PC-9 (cell line): ENCODE data around the gene IFITM5. TPM values are rescaled to one million over a fixed set of nuclear protein-coding genes. Genes with fewer than 3 reads are reported as not detected.

Experiments used
- BruUV-seq: library from RNA; stranded (reverse); fragments of 400-500 nt; replicated peaks from 2 replicates; lab custom pipeline; 2021; lab: Mats Ljungman, UMichigan
- CTCF ChIA-PET: fragments of 300-600 bp; sonication (Branson Sonifier 250); formaldehyde crosslinking; loops from one replicate; lab custom pipeline; 2022; ENCODE audit warnings: antibody characterized with exemption; lab: Charles Lee
- POLR2A ChIA-PET: fragments of 300-600 bp; sonication (Branson Sonifier 250); formaldehyde crosslinking; loops from one replicate; lab custom pipeline; 2022; ENCODE audit warnings: antibody characterized with exemption; ENCODE audit not compliant: unreplicated experiment; lab: Charles Lee
- DNase-seq, 2 experiments: peaks; one replicate each; pipeline versions ENCODE4 v3.0.0 to v3.0.0-alpha.2; 2015 to 2022; ENCODE audit warnings: mixed read lengths in 1 of 2
- H2AFZ ChIP-seq: fragments of 200-600 bp; sonication (generic); 2 replicates; pipeline ENCODE4 v1.8.1; 2017; ENCODE audit warnings: antibody characterized with exemption
- H3F3A ChIP-seq: fragments of 200-600 bp; sonication (generic); 2 replicates; pipeline ENCODE4 v1.8.1; 2017; ENCODE audit warnings: antibody characterized with exemption, mild to moderate bottlenecking, low read depth; ENCODE audit not compliant: insufficient read depth
- H3K27ac ChIP-seq: fragments of 200-600 bp; sonication (generic); 2 replicates; pipeline ENCODE4 v1.6.1; 2016; ENCODE audit warnings: mixed run types
- H3K27me3 ChIP-seq: fragments of 200-600 bp; sonication (generic); 2 replicates; pipeline ENCODE4 v1.6.1; 2016; ENCODE audit warnings: low read depth, mixed run types; ENCODE audit not compliant: insufficient read depth
- H3K36me3 ChIP-seq: fragments of 200-600 bp; sonication (generic); 2 replicates; pipeline ENCODE4 v1.6.1; 2016; ENCODE audit warnings: low read depth, mixed run types
- H3K4me1 ChIP-seq: fragments of 200-600 bp; sonication (generic); replicated peaks from 2 replicates; pipeline ENCODE4 v1.6.1; 2016; ENCODE audit warnings: mixed run types; ENCODE audit not compliant: insufficient read depth
- H3K4me2 ChIP-seq: fragments of 200-600 bp; sonication (generic); 2 replicates; pipeline ENCODE4 v1.6.1; 2017; ENCODE audit warnings: mixed run types
- H3K4me3 ChIP-seq: fragments of 200-600 bp; sonication (generic); 2 replicates; pipeline ENCODE4 v1.6.1; 2016; ENCODE audit warnings: mixed run types
- H3K79me2 ChIP-seq: fragments of 200-600 bp; sonication (generic); 2 replicates; pipeline ENCODE4 v1.6.1; 2017; ENCODE audit warnings: low read depth, mixed run types
- H3K9me2 ChIP-seq: fragments of 200-600 bp; sonication (generic); 2 replicates; pipeline ENCODE4 v1.8.1; 2017; ENCODE audit warnings: mild to moderate bottlenecking; ENCODE audit not compliant: insufficient read depth
- H3K9me3 ChIP-seq: fragments of 200-600 bp; sonication (generic); 2 replicates; pipeline ENCODE4 v1.8.1; 2016; ENCODE audit warnings: low read depth; ENCODE audit not compliant: insufficient read depth
- H4K20me1 ChIP-seq: fragments of 200-600 bp; sonication (generic); 2 replicates; pipeline ENCODE4 v1.8.1; 2017; ENCODE audit not compliant: insufficient read depth
- CTCF ChIP-seq: fragments of 200-600 bp; sonication (generic); conservative IDR thresholded peaks from 2 replicates; pipeline ENCODE4 v1.6.1; 2017; ENCODE audit warnings: mixed run types, antibody characterized with exemption, mild to moderate bottlenecking, moderate library complexity
- EZH2 ChIP-seq: fragments of 200-600 bp; sonication (generic); IDR thresholded peaks from 2 replicates; pipeline ENCODE4 v1.8.0; 2017; ENCODE audit warnings: antibody characterized with exemption, low read depth
- intact Hi-C: fragments of 100-400 bp; cut with micrococcal nuclease; formaldehyde crosslinking; loops from one replicate; pipeline ENCODE4 v1.10.0; 2022; ENCODE audit not compliant: unreplicated experiment
- total RNA-seq: library from RNA; stranded (reverse); gene quantifications from 2 replicates; pipeline ENCODE4 v1.2.3, GENCODE V29; 2021

Gene IFITM5
- total RNA-seq, 1 experiment from 2014 or later, result not detected

GRCh38 chr11:342328-342727, 43.0 kb upstream of the IFITM5 start:
- intact Hi-C loops, result no loop called here
- no peaks in the 10 kb centered on the region for H3K79me2 ChIP-seq
- H3K9me2 ChIP-seq, result no peaks in the 10 kb centered on the region
- H3K27me3 ChIP-seq, result no peaks in the 10 kb centered on the region; the same call in 1 of the 2 replicates
- no peaks in the 10 kb centered on the region for H3K4me1 ChIP-seq
- no peaks in the 10 kb centered on the region for H4K20me1 ChIP-seq
- H3K4me2 ChIP-seq, result no peak overlapping the region
- no peak for TF ChIP-seq EZH2
- no peak for TF ChIP-seq CTCF
- H3K36me3 ChIP-seq, result no peaks in the 10 kb centered on the region
- no peak overlapping the region for H2AFZ ChIP-seq
- H3F3A ChIP-seq, result no peaks in the 10 kb centered on the region
- H3K27ac ChIP-seq, result no peak overlapping the region
- CTCF ChIA-PET, result no interaction called here
- H3K4me3 ChIP-seq, result no peak overlapping the region
- POLR2A ChIA-PET, result no interaction called here
- no peak for DNase-seq
- no peaks in the 10 kb centered on the region for H3K9me3 ChIP-seq
- BruUV-seq, result no TSS peak

GRCh38 chr11:340539-341512, 41.5 kb upstream of the IFITM5 start:
- H3K9me2 ChIP-seq, result no peaks in the 10 kb centered on the region
- H3K4me3 ChIP-seq, result no peak overlapping the region
- intact Hi-C loops, result no loop called here
- CTCF ChIA-PET, result no interaction called here
- no peaks in the 10 kb centered on the region for H3F3A ChIP-seq
- no peaks in the 10 kb centered on the region for H3K9me3 ChIP-seq
- TF ChIP-seq EZH2 (no peak), CTCF (no peak)
- no peaks in the 10 kb centered on the region for H3K4me1 ChIP-seq
- no TSS peak for BruUV-seq
- no peak overlapping the region for H2AFZ ChIP-seq
- no peak overlapping the region for H3K27ac ChIP-seq
- POLR2A ChIA-PET, result interaction anchor here (0.5 kb wide), 1 partner anchor 71 kb away, joined by 3 read pairs; no protein-coding TSS in a partner anchor
- H3K27me3 ChIP-seq, result no peaks in the 10 kb centered on the region; the same call in 1 of the 2 replicates
- H3K79me2 ChIP-seq, result no peaks in the 10 kb centered on the region
- H3K4me2 ChIP-seq, result no peak overlapping the region
- no peak for DNase-seq
- no peaks in the 10 kb centered on the region for H4K20me1 ChIP-seq
- H3K36me3 ChIP-seq, result no peaks in the 10 kb centered on the region

GRCh38 chr11:339963-340362, 40.6 kb upstream of the IFITM5 start:
- H3K4me1 ChIP-seq, result no peaks in the 10 kb centered on the region
- H3K27ac ChIP-seq, result no peak overlapping the region
- no peaks in the 10 kb centered on the region for H3K9me2 ChIP-seq
- BruUV-seq, result no TSS peak
- intact Hi-C loops, result no loop called here
- H3K27me3 ChIP-seq, result no peaks in the 10 kb centered on the region; the same call in 1 of the 2 replicates
- no peak overlapping the region for H2AFZ ChIP-seq
- no peaks in the 10 kb centered on the region for H3K36me3 ChIP-seq
- ChIA-PET CTCF (no interaction called here), POLR2A (no interaction called here)
- no peak overlapping the region for H3K4me2 ChIP-seq
- no peaks in the 10 kb centered on the region for H3K9me3 ChIP-seq
- DNase-seq, result no peak
- no peaks in the 10 kb centered on the region for H3F3A ChIP-seq
- H3K4me3 ChIP-seq, result no peak overlapping the region
- H3K79me2 ChIP-seq, result no peaks in the 10 kb centered on the region
- no peak for TF ChIP-seq EZH2
- no peak for TF ChIP-seq CTCF
- H4K20me1 ChIP-seq, result no peaks in the 10 kb centered on the region
